NOMO-1 treated with dmso at 0.1 percent for 144 hours (cell line): ENCODE results near the gene RNF207.
"Not testable (repeated sequence)": the region's sequence is repeated elsewhere in the genome, so short reads cannot be mapped to it uniquely, and the experiment has no call there.

Source experiments
- DNase-seq: peaks from one replicate; lab custom pipeline; 2025; ENCODE audit not compliant: unreplicated experiment; lab: John Stamatoyannopoulos, UW

Gene RNF207

GRCh38 chr1:6199298-6200187, 6.4 kb upstream of the RNF207 start, which contains the start of gene RPL22:
TSS of gene RPL22 (minus strand) at chr1:6199595. CDS start at chr1:6199573, 22 bp downstream.
- DNase-seq = peak; percentile 99

- DNase-seq = no peak
Observed at GRCh38 chr1:6200188-6200809, 5.6 kb upstream of the RNF207 start.

GRCh38 chr1:6202256-6202655, 3.7 kb upstream of the RNF207 start:
- DNase-seq = no peak

- no peak for DNase-seq
Observed at GRCh38 chr1:6206520-6206855, 569 bp downstream of the RNF207 start.

- no peak for DNase-seq
Observed at GRCh38 chr1:6207075-6207885, 1.4 kb downstream of the RNF207 start.

GRCh38 chr1:6207921-6208320, 2.0 kb downstream of the RNF207 start:
- no peak for DNase-seq

GRCh38 chr1:6208723-6209660, 3.1 kb downstream of the RNF207 start:
- DNase-seq = peak; percentile 52

GRCh38 chr1:6209661-6210580, 4.0 kb downstream of the RNF207 start:
- no peak for DNase-seq

GRCh38 chr1:6210591-6211355, 4.9 kb downstream of the RNF207 start:
- no peak for DNase-seq

- no peak for DNase-seq
Observed at GRCh38 chr1:6211731-6212130, 5.8 kb downstream of the RNF207 start.

- peak; percentile 12 for DNase-seq
Observed at GRCh38 chr1:6212193-6212959, 6.5 kb downstream of the RNF207 start.

- DNase-seq = no peak
Observed at GRCh38 chr1:6218375-6219164, 12.7 kb downstream of the RNF207 start.

- not testable (repeated sequence) for DNase-seq
Observed at GRCh38 chr1:6219641-6220040, 13.7 kb downstream of the RNF207 start.

GRCh38 chr1:6220236-6220635, 14.3 kb downstream of the RNF207 start:
- no peak for DNase-seq

- DNase-seq = no peak
Observed at GRCh38 chr1:6221210-6221784, 15.4 kb downstream of the RNF207 start.

- DNase-seq = no peak
Observed at GRCh38 chr1:6222636-6223035, 16.7 kb downstream of the RNF207 start.

GRCh38 chr1:6223617-6224016, 17.7 kb downstream of the RNF207 start:
- no peak for DNase-seq
